Activated CD4-positive, alpha-beta T cell treated with anti-CD3 and anti-CD28 coated beads for 1 hour (primary cell): ENCODE measurements around the gene OR52A5.
"Not testable (repeated sequence)": the region's sequence is repeated elsewhere in the genome, so short reads cannot be mapped to it uniquely, and the experiment has no call there.

Experiments
- DNase-seq: peaks from one replicate; pipeline ENCODE4 v3.0.0-alpha.2; 2020

Gene OR52A5

DNA sequence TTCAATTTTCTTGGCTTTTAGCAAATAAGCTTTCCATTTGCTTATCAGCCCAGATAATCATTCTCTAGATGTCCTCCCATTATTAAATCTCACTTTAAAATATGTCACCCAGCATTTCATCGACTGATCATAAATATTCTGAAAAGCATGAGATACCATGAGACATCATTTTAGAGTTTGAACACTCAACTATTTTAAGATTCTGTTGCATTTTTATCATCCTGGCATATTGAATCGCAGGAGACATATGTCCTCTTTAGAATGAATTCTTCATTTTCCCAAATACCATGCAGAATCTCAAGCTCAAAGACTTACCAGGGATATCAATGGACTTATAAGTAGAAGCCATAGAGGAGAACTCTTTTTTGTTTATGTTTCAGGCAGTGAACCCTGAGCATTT, at the start of gene OR52A5:
OR52A5 (minus strand) TSS at position 361 of the 400 bp plus-strand sequence. CDS start 5,714 bp downstream, outside the sequence.
- DNase-seq = no peak

DNA sequence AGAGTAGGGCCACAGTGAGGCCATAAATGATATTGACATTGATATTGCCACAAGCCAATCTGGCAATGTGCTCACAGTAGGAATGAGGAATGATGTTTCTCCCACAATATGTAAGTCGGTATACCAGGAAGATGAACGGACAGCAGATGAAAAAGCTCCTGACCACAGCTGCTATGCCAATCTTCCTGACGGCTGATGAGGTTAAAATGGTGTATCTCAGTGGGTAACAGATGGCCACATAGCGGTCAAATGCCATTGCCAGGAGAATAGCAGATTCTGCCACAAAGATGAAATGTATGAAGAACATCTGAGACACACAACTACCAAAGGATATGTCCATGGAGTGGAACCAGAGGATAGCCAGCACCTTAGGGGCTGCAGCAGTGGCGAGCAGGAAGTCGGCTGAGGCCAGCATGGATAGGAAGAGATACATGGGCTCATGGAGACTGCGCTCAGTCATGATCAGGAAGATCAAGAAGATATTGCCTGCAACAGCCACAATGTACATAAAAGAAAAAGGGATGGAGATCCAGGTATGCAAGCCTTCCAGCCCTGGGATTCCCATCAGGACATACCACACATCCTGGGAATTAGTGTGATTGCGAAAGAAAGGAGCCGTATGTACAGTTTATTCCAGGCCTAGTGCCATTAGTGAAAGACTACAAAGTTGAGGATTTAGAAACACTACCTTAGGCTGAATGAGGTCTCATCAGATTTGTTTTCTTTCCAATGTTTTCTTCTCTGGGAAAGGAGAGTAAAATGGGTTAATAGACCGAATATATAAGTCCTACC, 40.1 kb upstream of the OR52A5 start:
- no peak for DNase-seq

DNA sequence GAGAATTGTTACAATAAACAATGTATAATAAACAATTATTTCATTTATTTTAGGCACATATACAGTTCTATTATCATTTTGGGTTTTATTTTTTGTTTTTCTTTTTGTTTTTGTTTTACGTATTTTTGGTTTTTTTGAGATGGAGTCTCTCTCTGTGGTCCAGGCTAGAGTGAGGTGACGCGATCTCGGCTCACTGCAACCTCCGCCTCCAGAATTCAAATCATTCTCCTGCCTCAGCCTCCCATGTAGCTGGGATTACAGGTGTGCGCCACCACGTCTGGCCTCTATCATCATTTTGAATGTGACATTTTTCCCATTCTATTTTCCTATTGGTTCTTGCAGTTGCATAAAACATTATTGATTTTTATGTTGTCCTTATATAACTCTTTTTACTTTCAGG, 36.8 kb upstream of the OR52A5 start:
- no peak for DNase-seq

- DNase-seq = no peak
These were observed 33.7 kb upstream of the OR52A5 start for GRCh38 chr11:5171856-5172255.

DNA sequence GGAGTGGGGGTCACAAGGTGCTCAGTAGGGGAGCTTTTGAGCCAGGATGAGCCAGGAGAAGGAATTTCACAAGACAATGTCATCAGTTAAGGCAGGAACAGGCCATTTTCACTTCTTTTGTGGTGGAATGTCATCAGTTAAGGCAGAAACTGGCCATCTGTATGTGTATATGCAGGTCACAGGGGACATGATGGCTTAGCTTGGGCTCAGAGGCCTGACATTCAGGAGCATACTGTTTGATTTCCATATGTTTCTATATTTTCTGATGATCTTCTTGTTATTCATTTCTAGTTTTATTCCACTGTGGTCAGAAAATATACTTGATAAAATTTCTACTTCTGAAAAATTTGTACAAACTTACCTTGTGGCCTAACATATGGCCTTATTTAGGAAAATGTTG, 27.7 kb upstream of the OR52A5 start:
- DNase-seq = not testable (repeated sequence)

DNA sequence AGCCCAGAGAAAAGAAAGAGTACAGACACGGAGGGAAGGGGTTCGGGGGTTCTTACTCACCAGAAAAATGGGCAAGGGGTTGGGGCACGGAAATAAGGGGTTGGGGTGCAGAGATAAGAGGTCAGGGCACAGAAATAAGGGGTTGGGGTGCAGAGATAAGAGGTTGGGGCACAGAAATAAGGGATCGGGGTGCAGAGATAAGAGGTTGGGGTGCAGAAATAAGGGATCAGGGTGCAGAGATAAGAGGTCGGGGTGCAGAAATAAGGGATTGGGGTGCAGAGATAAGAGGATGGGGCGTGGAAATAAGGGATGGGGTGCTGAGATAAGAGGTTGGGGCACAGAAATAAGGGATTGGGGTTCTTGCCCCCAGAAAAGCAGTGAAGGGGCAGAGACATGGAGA, 26.7 kb upstream of the OR52A5 start:
- not testable (repeated sequence) for DNase-seq

DNA sequence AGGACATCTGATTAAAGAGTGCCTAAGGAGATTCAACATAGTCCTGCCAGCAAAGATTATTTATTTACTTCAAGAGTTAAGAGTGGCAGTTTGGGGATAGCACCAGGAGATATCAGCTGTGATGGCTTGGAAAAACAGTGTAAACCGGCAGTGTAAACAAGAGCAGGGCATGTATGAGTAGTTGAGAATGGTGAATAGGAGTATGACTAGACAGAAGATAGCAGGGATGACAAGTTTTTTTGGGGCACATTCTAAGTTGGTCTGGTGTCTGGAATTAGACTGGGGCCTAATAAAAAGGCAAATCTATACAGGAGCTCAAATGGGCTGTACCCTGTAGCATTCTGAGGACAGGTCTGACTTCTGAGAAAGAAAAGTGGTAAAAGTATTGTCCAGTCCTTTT, 22.9 kb upstream of the OR52A5 start:
- DNase-seq = not testable (repeated sequence)

DNA sequence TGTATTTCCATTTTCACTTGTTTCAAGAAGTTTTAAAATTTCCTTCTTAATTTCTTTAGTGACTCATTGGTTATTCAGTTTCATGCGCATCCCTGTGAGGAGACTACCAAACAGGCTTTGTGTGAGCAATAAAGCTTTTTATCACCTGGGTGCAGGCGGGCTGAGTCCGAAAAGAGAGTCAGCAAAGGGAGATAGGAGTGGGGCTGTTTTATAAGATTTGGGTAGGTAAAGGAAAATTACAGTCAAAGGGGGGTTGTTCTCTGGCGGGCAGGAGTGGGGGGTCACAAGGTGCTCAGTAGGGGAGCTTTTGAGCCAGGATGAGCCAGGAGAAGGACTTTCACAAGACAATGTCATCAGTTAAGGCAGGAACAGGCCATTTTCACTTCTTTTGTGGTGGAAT, 22.1 kb upstream of the OR52A5 start:
- DNase-seq = not testable (repeated sequence)

- DNase-seq = no peak
These were observed 21.6 kb upstream of the OR52A5 start for GRCh38 chr11:5159806-5160205.

DNA sequence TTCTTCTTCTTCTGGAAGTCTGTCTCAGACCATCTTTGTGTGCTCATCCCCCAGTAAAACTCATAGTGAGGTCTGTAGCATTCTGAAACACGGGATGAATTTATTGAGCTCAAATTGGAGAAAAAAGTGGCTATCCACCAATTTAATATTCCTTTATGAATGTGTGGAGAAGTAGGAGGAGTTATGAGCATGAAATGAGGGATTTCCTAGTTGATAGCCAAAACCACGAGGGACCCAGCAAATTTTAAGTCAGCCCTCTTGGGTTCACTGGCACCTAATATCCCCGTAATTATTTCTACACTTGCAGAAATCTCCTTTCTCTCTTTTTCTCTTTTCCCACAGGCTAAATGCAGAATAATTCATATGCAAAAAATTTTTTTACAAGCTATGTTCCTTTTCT, 16.5 kb upstream of the OR52A5 start, which contains the start of gene OR52A1:
OR52A1 (minus strand) TSS at position 101 of the 400 bp plus-strand sequence. CDS start 2,388 bp downstream, outside the sequence.
- DNase-seq = no peak

DNA sequence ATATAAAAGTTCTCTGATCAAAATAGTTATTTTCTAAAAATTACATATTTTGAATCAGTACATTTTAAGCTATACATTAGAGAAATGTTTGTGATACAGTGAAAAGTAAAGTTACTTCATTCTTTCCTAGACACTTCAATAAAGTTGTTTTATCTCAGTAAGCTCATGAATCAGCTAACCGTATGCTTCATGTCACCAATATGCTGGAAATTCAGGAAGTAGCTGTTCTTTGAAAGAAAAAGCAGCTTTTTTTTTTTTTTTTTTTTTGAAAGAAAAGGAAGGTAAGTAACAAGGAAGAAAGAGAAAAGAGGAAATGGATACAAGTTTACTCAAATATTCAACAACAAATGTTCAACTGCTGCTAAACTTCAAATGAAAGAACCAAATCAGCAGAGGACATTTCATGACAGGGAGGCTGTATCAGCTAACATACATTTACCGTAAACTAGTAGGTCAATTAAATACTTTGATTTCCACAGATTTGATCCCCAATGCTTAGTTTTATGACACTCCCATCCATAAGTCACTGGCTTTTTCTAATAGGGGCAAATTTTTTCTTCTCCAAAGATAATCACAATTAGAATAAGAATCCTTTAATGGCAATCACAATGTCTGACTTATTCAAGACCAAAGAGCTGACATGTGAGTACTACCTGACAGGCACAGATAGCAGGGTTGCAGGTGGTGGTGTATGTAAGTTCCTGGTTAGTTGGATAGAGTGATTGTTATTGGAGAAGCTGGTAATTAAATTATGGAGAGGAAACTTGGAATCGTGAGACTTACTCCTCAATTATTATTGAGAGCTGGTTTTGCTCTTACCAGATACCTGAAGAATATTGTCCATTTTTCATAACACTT, 15.6 kb upstream of the OR52A5 start:
- DNase-seq = no peak

DNA sequence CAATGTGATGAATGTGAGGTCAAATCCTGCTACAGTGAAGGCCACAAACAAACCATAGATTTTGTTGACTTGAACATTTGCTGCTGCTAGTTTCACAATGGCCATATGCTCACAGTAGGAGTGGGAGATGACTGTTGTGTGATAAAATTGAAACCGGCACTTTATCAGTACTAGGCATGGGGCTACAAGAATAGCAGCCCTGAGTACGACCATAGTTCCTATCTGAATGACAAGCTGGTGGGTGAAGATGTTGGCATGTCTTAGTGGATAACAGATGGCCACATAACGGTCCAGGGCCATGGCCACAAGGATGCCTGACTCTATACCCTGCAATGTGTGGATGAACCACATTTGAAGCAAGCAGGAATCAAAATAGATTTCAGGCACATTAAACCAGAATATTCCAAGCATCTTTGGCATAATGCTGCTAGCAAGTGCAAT, 13.6 kb upstream of the OR52A5 start:
- no peak for DNase-seq

GRCh38 chr11:5144206-5144605, 6.0 kb upstream of the OR52A5 start:
- not testable (repeated sequence) for DNase-seq

- DNase-seq = no peak
These were observed 1.1 kb downstream of the OR52A5 start for GRCh38 chr11:5137014-5137413.

DNA sequence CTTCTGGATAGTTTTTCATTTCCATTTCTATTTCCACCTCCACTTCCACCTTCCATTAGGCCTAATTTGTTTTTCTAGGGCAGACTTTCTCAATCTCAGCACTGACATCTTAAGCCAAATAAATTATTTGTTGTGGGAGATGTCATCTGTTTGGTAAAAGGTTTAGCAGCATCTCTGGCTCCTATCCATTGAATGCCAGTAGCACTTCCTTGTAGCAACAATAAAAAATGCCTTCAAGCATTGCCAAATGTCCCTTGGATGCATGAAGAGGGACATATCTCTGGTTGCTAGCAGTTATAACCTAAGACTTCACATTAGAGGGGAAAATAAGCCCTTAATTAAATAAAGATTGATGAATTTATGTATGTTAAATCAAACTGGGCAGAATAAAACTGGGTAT, 1.9 kb downstream of the OR52A5 start:
- no peak for DNase-seq

DNA sequence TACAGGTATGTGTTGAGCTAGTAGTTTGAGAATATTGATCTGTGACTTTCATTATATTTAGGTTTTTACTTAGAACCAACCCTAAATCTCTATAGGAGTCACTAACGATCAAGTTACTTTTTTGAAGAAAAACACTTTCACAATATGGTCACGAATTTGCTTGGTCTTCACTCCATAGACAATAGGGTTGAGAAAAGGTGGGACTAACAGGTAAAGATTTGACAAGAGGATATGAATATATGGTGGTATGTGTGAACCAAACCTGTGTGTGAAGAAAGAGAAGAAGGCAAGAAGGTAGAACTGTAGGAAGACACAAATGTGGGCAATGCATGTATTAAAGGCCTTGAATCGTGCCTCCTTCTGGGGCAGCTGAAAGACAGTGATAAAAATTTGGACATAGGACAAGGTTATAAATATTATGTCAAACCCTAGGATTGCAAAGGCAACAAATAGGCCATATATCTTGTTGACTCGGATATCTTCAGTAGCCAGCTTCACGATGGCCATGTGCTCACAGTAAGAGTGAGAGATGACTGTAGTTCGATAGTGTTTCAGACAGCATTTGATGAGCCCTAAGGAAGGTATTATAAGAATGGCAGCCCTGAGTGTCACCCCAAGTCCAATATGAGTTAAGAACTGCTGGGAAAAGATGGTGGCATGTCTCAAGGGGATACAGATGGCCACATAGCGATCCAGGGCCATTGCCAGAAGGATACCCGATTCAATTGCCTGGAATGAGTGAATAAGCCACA, 6.4 kb downstream of the OR52A5 start:
- no peak for DNase-seq

GRCh38 chr11:5129457-5129877, 8.7 kb downstream of the OR52A5 start:
- DNase-seq = no peak

- no peak for DNase-seq
These were observed 13.1 kb downstream of the OR52A5 start for GRCh38 chr11:5124891-5125620.

DNA sequence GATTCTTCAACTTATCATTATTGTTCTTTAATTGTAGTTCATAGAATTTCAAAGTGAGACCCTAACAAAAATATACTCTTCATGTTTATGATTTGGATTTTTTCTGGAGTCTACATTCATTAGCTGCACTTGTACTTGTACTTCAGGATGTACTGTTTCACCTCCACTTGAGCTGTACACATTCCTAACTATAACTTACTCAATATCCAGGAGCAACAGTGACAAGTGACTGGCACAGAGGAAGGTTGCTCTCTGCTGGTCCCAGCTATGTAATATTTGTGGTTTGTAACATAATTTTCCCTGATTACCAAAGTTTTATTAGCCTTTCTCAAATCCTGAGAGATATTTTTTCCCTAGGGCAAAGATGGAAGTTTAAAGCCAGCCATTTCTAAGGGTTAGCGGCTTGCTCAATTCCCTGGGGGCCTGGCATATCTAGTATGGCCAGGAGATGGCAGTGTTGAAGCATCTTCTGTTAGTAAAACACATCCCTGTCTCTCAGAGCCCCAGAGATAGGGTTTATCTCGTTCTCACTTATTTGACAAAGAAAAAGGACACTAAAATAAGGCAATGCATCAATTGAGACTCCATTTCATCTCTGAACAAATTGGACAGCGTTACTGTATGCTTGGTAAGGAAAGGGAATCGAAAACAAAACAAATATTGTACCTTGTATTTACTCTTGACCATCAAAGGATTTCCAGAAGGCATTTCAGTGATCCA, 14.2 kb downstream of the OR52A5 start:
- peak; percentile 9 for DNase-seq

- no peak for DNase-seq
These were observed 19.3 kb downstream of the OR52A5 start for GRCh38 chr11:5118893-5119292.

- no peak for DNase-seq
These were observed 20.6 kb downstream of the OR52A5 start for GRCh38 chr11:5117588-5117987.

GRCh38 chr11:5115339-5115738, 22.8 kb downstream of the OR52A5 start:
- no peak for DNase-seq
